ENCODE measurements around the gene SLC6A3.
"Not testable (repeated sequence)": the region's sequence is repeated elsewhere in the genome, so short reads cannot be mapped to it uniquely, and the experiment has no call there.

SLC6A3 gene

DNA sequence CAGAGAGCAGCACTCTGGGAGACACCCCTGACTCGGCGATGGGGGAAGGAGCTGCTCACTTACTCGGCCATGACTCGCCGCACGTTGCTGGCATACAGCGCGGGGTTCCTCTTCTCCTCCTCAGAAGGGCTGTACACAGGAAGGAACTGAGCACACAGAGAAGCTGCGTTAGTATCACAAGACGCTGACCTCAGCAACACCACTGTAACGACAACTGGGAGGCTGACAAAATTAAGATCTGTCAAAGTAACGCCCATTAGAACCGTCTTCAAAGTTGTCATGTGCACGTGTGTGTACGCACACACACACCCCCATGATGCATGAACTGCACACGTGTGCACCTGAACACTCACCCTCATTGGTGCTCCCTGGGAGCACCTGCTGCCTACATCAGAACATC lies 32.1 kb upstream of the SLC6A3 start:
- DNase-seq, result peak; percentile 12

- DNase-seq, result no peak
These were observed 31.7 kb upstream of the SLC6A3 start for GRCh38 chr5:1476967-1477310.

- DNase-seq, result no peak
These were observed 31.1 kb upstream of the SLC6A3 start for GRCh38 chr5:1476181-1476966.

- DNase-seq, result not testable (repeated sequence)
These were observed 30.3 kb upstream of the SLC6A3 start for GRCh38 chr5:1475544-1475900.

DNA sequence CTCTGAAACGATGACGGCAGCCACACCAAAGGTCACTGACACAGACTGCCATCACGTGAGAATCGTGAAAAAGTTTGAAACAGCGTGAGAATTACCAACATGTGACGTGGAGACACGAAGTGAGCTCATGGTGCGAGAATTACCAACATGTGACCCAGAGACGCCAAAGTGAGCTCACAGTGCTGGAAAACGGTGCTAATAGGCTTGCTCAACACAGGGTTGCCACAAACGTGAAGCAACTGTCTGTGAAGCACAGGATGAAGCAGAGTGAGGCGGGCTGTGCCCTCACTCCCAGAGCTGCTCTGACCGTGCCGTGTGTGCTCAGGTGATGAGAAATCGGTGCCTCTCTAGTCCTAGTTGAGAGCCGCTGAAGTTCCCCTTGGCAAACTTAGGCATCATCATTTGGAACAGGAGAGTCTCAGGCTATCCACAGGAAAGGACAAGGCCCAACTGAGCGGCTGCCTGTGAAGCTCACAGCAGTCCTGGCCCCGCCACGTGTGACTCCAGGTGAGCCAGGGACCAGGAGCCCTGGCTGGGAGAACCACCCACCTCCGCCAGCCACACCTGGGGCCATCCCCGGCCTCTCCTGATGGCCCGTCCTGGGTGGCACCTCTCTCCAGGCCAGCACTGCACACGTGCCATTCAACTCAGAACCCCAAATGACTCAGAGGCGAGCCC lies 29.8 kb upstream of the SLC6A3 start:
- no peak for DNase-seq

DNA sequence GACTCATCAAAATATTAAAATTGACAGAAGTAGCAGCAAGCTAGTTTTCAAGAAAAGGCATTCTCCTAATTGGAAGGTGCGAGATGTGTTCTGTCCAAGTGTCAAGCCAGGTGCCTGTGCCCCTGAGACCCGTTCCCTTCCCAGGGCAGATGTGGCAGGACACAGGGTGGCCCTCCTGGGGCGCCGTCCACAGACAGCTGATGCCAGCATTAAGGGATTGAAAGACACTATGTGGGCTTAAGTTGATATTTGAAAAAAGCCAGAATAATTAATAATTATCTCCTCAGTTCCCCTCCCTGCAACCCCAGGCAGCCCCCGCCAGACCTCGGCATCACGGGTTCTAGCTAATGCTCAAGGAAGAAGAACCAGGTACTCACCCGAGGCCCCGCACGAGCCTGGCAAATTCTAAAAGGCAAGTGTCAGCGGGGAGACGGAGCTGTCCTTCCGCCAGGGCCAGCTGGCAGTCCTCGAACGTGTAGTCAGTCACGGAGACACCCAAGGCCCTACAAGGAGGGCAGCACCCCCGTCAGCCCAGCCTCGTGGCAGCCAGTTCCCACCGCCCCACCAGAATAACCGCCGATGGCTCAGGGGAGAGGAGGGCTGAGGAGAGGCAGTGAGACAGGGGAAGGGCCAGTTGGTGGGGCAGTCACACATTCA lies 29.1 kb upstream of the SLC6A3 start:
- no peak for DNase-seq

DNA sequence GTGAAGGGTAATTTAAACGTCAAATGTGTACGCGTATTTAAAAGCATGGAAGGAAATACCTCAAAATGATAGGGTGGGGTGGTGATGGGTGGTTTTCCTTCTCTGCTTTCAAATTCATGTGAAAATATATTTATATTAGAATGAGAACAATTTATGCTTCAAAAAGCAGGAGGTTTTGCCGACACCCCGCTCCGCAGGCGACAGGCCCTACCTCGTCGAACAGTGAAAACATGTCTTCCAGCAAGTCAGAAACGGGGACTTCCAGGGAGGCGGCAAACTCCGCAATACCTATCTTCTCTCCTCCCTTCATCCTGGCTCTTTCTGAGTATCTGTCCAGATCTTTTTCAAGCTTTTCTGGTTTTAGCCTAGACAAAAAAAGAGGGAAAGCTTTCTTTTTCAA lies 28.5 kb upstream of the SLC6A3 start:
- no peak for DNase-seq

DNA sequence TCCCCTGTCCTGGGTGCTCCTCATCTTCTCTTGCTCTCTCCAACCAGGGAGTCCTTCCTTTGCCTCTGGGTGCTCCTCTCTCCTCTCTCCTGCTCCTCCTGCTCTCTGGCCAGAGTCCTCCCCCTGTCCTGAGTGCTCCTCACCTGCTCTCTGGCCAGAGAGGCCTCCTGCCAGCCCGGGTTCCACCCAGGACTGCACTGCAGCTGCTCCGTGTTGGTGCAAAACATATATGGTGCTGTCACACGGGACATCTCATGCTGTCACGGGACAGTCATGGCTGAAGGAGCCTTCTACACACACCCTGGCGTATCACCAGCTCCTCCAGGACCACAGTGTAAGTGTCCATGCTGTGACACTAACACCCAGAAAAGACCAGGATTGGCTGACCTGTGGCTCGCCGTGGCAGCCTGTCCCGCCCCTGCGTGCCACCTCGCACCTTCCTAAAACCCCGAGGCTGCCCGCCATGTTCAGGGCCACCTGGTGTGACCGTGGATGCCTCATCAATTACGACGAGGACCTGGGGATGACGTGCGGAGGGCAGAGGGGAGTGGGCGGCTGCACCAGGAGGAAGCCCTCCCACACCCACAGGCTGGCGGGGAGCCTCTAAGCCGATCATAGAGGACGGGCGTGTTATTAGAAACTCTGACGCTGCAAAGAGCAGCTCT lies 27.9 kb upstream of the SLC6A3 start:
- DNase-seq, result no peak

DNA sequence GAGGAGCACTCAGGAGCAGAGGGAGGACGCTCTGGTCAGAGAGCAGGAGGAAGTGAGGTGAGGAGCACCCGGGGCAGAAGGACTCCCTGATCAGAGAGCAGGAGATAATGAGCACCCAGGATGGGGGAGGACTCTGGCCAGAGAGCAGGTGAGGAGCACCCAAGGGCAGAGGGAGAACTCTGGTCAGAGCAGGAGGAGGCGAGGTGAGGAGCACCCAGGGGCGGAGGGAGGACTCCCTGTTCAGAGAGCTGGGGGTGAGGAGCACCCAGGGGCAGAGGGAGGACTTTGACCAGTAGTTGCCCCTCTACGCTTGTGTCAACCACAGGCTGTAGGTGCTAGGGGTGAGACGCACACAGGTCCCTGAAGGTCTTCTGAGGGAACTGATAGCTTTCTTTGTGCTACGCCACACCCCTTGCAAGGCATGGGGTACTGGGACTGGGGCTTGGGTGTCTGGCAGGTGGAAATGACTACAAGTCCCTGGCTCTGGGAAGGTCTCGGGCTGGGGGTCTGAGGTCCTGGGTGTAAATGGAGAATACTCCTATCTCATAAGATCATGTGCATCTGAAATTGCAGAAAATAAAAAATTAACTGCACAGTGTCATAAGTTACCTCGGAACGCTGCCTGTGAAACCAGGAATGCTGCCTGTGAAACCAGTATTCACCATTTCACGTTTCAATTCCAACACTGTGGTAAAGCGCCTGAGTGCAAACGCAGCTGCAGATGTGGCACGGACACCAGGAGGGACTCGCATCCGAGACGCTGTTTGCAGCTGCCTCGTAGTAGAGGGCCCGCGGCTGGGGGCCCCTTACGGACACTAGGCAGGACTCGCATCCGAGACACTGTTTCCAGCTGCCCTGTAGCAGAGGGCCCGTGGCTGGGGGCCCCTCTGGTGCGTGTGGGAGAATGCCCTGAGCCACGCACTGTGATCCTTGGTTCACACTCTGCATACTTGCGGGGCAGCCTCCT lies 27.0 kb upstream of the SLC6A3 start:
- no peak for DNase-seq

DNA sequence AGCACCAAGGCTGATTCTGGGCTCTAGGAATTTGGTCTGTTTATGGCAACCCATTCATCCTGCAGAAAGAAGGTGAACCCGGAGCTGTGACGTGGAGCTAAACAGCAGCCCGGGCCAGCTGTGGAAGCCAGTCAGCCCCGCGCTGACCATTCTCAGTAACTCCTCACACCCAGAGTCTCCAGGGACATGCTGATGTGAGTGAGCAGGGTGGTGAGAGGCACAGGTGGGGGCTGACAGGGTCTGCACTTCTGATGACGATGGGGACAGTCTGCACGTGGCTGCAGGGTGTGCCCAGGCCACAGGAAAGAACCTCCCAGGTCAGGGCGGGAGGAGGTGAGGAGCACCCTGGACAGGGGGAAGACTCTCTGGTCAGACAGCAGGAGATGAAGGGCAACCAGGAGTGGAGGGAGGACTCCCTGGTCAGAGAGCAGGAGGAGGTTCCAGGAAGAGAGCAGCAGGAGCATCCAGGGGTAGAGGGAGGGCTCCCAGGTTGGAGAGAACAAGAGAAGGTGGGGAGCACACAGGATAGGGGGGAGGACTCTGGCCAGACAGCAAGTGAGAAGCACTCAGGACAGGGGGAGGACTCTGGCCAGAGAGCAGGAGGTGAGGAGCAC lies 26.1 kb upstream of the SLC6A3 start:
- no peak for DNase-seq

DNA sequence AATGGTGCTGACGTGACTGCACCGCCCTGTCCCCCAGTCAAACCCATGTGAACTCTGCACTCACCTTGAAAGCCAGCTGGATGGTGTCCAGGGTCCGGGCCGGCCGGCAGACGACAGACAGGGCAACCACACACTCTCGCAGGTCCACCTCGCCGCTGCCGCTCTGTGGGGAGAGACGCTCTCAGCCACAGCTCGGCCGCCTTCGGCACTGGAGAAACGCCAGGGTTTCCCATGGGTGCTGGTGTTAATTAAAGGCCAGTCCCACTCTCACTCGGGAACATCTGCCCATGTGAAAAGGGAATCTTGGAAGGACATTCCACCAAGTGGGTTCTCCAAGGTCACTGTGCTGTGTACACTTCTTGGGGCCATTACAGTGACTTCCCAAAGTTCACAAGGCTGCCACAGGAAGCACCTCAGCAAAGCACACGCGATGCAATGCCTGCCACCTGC lies 25.5 kb upstream of the SLC6A3 start:
- DNase-seq, result no peak

- DNase-seq, result no peak
These were observed 23.6 kb upstream of the SLC6A3 start for GRCh38 chr5:1468629-1469527.

- DNase-seq, result no peak
These were observed 23.0 kb upstream of the SLC6A3 start for GRCh38 chr5:1468247-1468612.

DNA sequence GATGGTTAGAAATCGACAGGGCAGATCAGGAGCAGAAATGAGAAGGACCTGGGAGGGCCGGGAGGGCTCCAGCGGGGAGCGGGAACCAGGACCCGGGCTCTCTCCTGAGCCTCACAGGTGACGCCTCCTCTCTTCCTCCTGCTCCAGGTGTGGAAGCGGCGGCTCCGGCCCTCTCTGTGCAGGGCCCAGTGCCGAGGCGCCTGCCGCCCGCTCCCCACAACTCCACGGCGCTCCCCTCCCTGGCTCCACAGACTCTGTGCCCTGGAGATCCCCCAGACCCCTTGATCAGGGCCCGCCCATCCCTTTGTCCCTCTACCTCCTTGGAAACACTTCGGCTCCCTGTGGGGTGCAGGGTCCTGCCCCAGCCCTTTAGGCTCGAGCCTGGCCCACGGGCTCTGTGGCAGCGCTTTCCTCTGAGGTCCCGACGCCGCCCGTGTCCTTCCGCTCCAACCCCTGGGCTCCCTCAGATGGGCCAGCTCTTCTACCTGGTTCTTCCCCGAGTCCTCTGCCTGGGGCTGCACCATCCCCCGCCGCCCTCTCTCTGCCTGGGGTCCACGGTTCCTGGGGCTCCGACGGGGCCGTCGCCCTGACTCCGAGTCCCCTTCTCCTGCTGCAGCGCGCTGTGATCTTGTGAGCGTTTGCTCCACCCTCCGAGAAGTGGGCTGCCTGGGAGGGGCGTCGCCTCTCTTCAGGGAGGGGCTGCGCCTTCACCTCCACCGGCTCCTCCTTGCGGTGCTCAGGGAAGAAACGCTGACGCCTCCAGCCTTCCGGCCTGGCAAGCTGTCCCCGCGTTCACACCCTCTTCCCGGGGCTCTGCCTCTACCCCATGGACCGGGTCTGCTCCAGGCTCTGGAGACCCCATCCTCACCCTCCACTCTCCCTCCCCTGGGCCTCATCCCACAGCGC lies 22.4 kb upstream of the SLC6A3 start:
- no peak for DNase-seq

- DNase-seq, result no peak
These were observed 21.5 kb upstream of the SLC6A3 start for GRCh38 chr5:1466631-1467265.

- DNase-seq, result no peak
These were observed 20.8 kb upstream of the SLC6A3 start for GRCh38 chr5:1465966-1466471.

DNA sequence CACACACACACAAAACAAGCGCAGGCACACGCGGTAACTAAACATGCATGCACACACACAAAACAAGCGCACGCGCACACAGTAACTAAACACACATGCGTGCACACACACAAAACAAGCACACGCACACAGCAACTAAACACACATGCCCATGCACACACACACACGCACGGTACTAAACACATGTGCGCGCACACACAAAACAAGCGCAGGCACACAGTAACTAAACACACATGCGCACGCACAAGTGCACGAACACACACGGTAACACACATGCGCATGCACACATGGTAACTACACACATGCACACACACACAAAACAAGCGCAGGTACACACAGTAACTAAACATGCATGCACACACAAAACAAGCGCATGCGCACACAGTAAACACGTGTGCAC lies 19.9 kb upstream of the SLC6A3 start:
- no peak for DNase-seq

GRCh38 chr5:1464511-1464910 lies 19.3 kb upstream of the SLC6A3 start:
- DNase-seq, result no peak

DNA sequence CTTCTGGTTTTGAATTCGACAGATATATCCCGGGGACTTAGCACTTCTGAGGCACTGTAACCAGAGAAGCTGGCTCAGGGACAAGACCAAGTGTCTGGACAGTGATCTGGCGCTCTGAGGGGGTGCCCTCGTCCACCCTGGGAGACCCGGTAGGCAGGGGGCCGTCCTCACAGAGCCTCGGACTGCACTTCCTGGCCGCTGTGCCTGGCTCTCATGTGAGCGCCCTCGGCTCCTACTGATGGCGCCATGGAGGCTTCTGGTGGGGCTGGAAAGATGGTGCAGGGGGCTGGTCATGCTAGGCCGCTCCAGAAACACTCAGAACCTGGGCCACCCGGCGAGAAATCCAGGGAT lies 18.8 kb upstream of the SLC6A3 start:
- no peak for DNase-seq
